Central memory CD8-positive, alpha-beta T cell (primary cell): ENCODE measurements around the gene UTP3.
"Not testable (repeated sequence)": the region's sequence is repeated elsewhere in the genome, so short reads cannot be mapped to it uniquely, and the experiment has no call there.

Experiments used
- ATAC-seq: fragments of 150-1000 bp; cut with Tn5 transposase; replicated peaks from 2 replicates; pipeline ENCODE4 v1.10.0; 2022; ENCODE audit warnings: mild to moderate bottlenecking, moderate FRiP score, moderate number of reproducible peaks; ENCODE audit not compliant: poor library complexity, severe bottlenecking; ENCODE audit errors: extremely low read depth
- DNase-seq, 2 donors: peaks; one replicate each; pipeline ENCODE4 v3.0.0; 2021; ENCODE audit warnings: low spot score in 2 of 2
- H3K27ac Mint-ChIP-seq: one replicate; pipeline ENCODE4 v1.8.0; 2022; ENCODE audit warnings: low read depth, mild to moderate bottlenecking, moderate library complexity, mixed read lengths
- H3K27me3 Mint-ChIP-seq: one replicate; pipeline ENCODE4 v1.8.0; 2022; ENCODE audit warnings: mixed read lengths
- H3K36me3 Mint-ChIP-seq: one replicate; pipeline ENCODE4 v1.8.0; 2022; ENCODE audit warnings: mild to moderate bottlenecking, moderate library complexity, mixed read lengths; ENCODE audit not compliant: insufficient read depth
- H3K4me1 Mint-ChIP-seq: one replicate; pipeline ENCODE4 v1.8.0; 2022; ENCODE audit warnings: mixed read lengths
- H3K4me3 Mint-ChIP-seq: one replicate; pipeline ENCODE4 v1.8.0; 2022; ENCODE audit warnings: mild to moderate bottlenecking, moderate library complexity, mixed read lengths
- H3K9me3 Mint-ChIP-seq: one replicate; pipeline ENCODE4 v1.8.0; 2022; ENCODE audit warnings: mixed read lengths

UTP3 gene

DNA sequence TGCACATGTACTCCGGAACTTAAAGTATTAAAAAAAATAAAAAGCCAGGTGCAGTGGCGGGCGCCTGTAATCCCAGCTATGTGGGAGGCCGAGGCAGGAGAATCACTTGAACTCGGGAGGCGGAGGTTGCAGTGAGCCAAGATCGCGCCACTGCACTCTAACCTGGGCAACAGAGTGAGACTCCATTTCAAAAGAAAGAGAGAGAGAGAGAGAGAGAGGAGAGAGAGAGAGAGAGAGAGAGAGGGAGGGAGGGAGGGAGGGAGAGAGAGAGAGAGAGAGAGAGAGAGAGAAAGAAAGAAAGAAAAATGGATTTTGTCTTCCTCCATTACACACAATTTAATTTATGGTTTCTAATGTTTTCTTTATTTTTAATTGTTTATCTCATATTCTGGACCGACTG, 44.5 kb downstream of the UTP3 start:
- H3K36me3 Mint-ChIP-seq, H3K27me3 Mint-ChIP-seq, DNase-seq, H3K9me3 Mint-ChIP-seq, ATAC-seq: not testable (repeated sequence)
- peak overlapping the region; percentile 92 for H3K27ac Mint-ChIP-seq
- peaks cover 41% of the 10 kb centered on the region for H3K4me1 Mint-ChIP-seq
- H3K4me3 Mint-ChIP-seq, result peak overlapping the region; percentile 38

DNA sequence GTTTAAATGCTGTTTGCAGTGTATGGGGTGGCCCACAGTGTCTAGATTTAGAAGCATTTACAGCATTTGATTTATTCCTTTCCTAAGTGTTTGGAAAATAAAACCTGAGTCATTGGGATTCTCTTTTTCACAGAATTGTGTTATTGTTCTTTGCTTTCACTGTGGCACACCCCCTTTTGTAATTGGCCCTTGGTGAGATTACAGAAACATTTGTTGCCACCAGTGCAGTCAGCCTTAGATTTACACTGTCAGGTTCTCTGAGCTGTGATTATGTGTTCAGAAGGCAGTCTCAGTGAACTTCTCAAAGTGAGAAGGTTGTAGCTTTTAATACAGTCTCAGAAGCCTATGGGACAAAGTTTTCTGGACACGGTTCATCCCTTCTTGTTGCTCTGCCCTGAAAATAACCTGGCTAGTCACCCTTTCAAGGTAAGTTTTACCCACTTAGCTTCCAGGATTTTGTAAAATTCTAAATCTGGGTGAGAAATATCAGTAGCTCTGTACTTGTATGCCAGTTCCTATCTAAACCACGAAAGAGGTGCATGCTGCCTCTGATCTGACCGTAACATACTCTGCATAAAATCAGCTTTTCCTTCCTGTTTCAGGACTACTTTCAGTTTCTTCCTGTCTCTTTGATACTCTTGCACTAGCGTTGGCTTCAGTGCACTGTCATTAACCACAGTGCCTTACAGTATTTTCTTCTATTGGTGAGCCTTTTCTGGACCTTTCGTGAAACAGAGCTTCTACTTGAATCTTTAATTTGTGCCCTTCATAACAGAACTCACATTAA, 46.0 kb downstream of the UTP3 start:
- DNase-seq (no peak), ATAC-seq (peak; percentile 94)
- H3K27ac Mint-ChIP-seq, result peak overlapping the region; percentile 72
- H3K27me3 Mint-ChIP-seq, result no peaks in the 10 kb centered on the region
- no peaks in the 10 kb centered on the region for H3K9me3 Mint-ChIP-seq
- H3K4me1 Mint-ChIP-seq, result peaks cover 41% of the 10 kb centered on the region
- H3K36me3 Mint-ChIP-seq, result peaks cover 5% of the 10 kb centered on the region
- peak overlapping the region; percentile 70 for H3K4me3 Mint-ChIP-seq

DNA sequence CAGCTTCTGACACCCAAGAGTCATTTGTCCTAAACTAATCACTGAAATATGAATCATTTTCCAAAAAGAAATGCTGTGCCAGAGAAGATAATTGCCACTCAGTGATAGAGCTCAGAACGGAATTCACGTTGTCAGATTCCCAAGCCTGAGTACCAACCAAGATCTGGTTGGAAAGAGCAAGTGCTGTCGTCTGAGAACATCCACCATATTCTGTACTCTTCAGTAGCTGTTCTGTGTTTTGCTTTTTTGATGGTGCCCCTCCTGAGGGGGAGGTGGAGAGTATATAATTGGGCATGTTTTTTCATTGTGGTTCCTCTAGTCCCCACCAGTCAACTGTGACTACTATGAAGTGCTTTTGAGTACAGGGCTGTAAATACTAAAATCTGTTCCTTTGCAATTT, 46.6 kb downstream of the UTP3 start:
- DNase-seq (no peak), ATAC-seq (peak; percentile 50)
- Mint-ChIP-seq H3K27ac (peak overlapping the region; percentile 72), H3K27me3 (no peaks in the 10 kb centered on the region), H3K4me1 (peaks cover 41% of the 10 kb centered on the region), H3K9me3 (no peaks in the 10 kb centered on the region), H3K36me3 (peaks cover 5% of the 10 kb centered on the region), H3K4me3 (peak overlapping the region; percentile 70)

DNA sequence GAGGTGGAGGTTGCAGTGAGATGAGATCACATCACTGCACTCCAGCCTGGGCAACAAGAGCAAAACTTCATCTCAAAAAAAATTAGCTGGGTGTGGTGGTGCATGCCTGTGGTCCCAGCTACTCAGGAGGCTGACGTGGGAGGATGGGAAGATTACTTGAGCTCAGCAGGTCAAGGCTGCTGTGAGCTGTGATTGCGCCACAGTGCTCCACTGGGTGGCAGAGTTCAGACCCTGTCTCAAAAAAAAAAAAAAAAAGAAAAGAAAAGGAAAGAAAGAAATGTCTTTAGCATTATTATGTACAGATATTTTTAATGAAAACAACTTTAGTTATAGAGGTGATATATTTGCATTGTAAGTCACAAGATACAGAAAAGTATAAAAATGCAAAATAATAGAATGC, 47.6 kb downstream of the UTP3 start:
- ATAC-seq, H3K27me3 Mint-ChIP-seq, H3K36me3 Mint-ChIP-seq, DNase-seq, H3K9me3 Mint-ChIP-seq: not testable (repeated sequence)
- H3K4me3 Mint-ChIP-seq, result peak overlapping the region; percentile 58
- H3K4me1 Mint-ChIP-seq, result peaks cover 41% of the 10 kb centered on the region
- H3K27ac Mint-ChIP-seq, result peak overlapping the region; percentile 72

DNA sequence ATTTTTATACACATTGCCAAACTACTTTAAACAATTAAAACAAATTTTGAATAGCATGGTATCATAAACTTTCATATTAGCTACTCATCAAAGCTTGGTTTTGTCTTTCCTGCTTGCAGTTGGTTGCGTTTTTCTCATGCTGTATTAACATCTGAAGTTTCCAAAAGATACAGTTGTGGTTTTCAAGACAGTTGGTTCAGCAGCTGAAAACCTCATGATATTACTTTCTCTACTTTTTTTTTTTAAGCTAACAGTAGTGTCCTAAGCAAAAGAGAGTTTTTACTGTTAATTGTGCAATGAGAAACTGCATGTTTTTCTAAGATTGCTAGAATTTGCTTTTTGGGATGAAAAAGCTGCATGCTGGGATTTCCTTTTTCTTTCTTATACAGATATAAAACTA, 48.7 kb downstream of the UTP3 start:
- Mint-ChIP-seq H3K27ac (peak overlapping the region; percentile 38), H3K27me3 (no peaks in the 10 kb centered on the region), H3K4me1 (peaks cover 41% of the 10 kb centered on the region), H3K36me3 (peaks cover 5% of the 10 kb centered on the region), H3K9me3 (no peaks in the 10 kb centered on the region), H3K4me3 (peak overlapping the region; percentile 25)
- DNase-seq, result no peak
- ATAC-seq, result no peak

DNA sequence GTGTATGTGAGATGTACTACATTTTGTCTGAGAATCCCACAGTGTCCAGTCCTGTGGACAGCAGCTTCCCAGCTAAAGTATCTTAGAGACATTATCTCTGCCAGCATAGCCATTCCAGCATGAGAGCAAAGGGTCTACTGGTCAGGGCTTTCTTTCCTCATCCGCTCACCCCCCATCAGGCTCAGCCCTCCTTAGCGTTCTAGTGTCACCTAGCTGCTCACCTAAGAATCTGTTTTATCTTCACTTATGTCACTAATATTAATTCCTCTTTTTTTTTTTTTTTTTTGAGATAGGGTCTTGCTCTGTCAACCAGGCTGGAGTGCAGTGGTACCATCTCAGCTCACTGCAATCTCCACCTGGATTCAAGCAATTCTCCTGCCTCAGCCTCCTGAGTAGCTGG, 49.1 kb downstream of the UTP3 start:
- ATAC-seq (no peak), DNase-seq (no peak)
- H3K4me1 Mint-ChIP-seq, result peaks cover 38% of the 10 kb centered on the region
- no peaks in the 10 kb centered on the region for H3K9me3 Mint-ChIP-seq
- H3K27me3 Mint-ChIP-seq, result no peaks in the 10 kb centered on the region
- peak overlapping the region; percentile 25 for H3K4me3 Mint-ChIP-seq
- peak overlapping the region; percentile 38 for H3K27ac Mint-ChIP-seq
- peaks cover 6% of the 10 kb centered on the region for H3K36me3 Mint-ChIP-seq

DNA sequence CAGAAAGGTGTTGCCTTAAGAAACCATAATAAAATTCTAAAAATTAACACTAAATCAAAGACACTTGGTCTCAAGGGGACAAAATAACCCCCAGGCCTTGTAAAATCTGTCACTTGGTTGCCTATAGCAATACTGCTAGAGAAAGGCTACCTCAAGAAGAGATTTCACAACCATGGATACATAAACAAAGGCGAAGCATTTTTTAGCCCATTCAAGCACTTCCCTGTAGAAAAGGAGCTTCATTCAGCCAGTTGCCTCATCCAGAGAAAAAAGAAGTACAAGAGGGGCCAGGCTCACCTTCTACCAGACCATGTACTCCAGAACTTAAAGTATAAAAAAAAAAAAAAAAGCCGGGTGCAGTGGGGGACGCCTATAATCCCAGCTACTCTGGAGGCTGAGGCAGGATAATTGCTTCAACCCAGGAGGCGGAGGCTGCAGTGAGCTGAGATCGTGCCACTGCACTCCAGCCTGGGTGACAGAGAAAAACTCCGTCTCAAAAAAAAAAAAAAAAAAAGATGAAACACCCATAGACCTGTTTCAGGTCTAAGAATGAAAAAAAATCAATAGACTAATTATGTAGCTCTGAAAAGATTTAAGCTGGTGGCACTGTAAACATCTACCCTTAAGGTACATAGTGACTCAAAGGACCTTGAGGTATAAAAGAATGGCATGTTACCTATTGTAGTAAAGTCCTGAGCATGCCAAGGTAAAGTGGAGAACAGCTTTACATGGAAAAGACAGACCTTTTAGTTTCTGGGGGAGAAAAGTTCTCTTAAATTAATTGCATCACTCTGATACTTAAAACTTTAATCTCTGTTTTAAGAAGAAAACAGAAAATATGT, 51.4 kb downstream of the UTP3 start:
- peaks cover 4% of the 10 kb centered on the region for H3K36me3 Mint-ChIP-seq
- no peak overlapping the region for H3K27ac Mint-ChIP-seq
- DNase-seq (no peak), ATAC-seq (no peak)
- no peaks in the 10 kb centered on the region for H3K27me3 Mint-ChIP-seq
- H3K4me1 Mint-ChIP-seq, result peaks cover 25% of the 10 kb centered on the region
- H3K4me3 Mint-ChIP-seq, result no peak overlapping the region
- H3K9me3 Mint-ChIP-seq, result no peaks in the 10 kb centered on the region
